ENCODE results near the gene CNPY3. TPM values are rescaled to one million over a fixed set of nuclear protein-coding genes. Genes with fewer than 3 reads are reported as not detected.
A peak's percentile ranks its signal among the peaks of the same experiment; 100 is the strongest.

Gene CNPY3
- total RNA-seq, 1 donor from 2014 or later = 22.9 TPM

DNA sequence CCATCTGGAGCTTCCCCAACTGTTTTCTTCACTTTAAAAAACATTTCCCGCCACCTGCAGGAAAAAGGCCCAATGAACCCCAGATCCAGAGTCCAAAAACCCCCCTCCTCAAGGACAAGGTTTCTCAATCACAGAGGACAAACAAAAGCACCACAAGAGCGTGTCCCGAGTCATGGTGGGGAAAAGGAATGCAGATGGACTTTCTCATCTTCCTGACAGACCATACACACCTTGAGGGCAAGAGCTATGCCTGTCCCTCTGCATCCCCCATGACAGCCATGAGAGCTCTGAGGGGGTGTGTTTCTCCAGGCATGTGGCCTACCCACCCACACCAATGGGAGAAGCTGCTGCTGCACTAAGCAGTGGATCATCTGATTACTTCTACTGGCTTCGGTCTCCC, 40.7 kb downstream of the CNPY3 start:
- ATAC-seq = no peak
- intact Hi-C loops (cut with DNase I) = no loop called here
- no peak for DNase-seq (ENCODE audit: missing footprints)

DNA sequence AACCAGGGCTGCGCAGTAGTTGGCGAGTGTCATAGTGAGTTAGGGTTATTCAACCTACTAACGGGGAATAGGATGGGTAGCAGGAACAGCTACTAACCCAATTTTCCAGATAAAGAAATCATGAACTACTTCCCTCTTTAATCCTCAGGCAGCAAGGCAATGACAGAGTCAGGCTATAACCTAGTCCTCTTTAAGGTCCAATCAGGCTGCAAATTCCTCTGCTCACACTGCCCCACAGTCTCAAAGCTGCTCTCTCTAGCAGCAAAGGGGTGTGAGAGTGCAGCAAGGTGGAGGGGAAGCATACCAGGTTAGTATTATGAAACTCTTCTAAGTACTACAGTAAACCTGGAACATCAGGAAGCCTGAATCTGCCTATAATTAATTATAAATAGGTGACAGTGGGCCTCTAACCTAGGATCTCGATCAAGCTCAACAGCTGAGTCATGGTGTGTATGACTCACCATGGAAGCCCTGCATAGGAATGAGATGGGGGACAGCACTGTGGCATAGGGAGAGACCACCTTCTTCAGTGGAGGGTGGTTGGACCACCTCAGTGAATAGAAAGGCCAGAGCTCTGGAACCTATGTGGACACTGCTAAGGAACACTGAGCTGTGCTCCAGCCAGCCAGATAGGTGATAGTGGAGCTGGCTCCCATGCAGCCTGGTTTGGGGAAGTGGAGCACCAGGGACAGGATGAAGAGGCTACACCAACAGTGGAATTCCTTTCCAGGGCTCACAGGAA, 41.8 kb downstream of the CNPY3 start:
- no peak for DNase-seq (ENCODE audit: missing footprints)
- ATAC-seq = no peak
- intact Hi-C loops (cut with DNase I) = no loop called here

DNA sequence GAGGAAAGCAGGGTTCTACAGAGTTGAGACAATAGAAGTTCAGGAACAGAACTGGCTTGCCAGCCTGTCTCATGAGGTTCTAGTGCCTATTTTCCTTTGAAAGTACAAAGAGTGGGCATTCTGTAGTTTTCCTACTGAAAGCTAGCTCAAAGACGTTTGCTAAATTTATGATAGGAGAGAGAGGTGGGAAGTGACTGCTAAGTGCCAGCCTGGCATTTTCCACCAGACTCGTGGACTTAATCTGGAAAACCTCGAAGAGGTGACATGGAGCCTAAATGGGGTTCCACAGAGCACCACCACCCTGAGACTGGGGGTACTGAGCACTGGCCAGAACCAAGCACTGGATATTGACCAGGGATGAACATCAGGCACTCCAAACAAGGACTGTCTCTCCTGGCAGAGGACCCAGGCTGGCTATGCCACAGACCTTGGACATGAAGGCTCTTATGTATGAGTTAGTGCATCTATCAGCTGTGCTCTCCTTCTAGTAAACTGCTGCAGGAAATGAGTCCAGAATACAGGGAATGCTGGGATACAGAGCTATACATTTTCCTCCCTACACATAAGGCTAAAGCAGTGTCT, 42.6 kb downstream of the CNPY3 start:
- intact Hi-C loops (cut with DNase I) = no loop called here
- ATAC-seq (no peak), DNase-seq (ENCODE audit: missing footprints) (no peak)

DNA sequence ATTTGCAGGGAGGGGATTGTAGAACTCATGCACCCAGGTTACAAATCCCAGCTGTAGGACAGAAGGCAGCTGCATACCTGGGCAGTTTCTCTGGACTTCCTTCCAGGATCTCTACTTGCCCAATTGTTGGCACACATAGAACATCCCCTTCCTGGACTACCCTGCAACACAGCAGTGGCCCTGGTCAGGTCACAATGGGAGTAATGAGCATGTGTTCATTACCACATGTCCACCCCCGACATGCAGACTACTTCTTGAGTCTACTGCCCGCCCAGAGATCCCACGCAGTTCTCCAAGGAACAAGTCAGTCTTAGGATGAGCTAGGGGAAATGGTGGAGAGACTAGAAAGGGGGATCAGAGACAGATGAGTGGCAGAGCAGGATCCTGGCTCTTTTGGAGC, 44.6 kb downstream of the CNPY3 start:
- no peak for DNase-seq (ENCODE audit: missing footprints)
- intact Hi-C loops (cut with DNase I) = no loop called here
- ATAC-seq = no peak

DNA sequence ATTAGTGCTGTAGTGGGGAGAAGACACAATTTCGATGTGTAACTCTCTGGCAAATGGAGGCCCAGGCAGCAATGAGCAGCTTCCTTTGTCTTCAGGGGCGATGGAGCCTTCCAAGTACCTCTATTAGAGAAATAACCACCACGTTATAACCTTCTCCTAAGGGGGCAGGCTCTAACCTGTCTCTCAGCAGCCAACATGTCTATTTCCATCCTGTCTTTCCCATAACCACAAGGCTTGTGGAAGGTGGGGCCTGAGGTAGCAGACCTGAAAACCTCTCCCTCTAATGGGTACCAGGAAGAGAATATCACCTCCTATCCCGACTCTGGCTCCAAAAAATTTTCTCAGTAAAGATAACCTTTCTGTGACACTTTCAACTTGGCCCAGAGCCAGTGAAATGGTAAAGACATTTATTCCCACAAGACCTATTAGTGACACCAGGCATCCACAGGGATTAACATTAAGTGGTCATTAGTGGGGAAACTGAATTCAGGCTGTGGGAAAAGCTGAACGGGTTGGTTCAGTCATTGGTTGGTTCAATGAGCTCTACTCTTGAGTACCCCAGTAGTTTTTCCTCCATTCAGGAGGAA, 45.7 kb downstream of the CNPY3 start:
- no peak for ATAC-seq
- intact Hi-C loops (cut with DNase I) = no loop called here
- DNase-seq (ENCODE audit: missing footprints) = no peak

DNA sequence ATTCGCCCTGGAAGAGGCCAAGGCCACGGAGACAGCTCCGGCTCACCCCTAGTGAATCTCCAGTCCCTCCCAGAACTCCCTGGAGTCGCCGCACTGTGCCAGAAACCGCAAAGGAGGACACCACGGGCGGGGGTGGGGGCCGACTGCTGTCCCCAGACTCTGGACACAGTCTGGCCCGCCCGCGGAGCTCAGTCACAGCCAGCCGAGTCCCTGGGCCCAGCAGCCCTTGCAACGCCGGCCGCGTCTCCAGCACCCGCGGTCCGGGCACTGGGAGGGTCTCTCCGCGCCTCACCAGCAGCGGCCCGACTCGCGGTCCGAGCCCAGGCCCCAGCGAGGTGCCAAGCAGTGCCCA, 49.2 kb downstream of the CNPY3 start:
- ATAC-seq (peak; percentile 7), DNase-seq (ENCODE audit: missing footprints) (no peak)
- intact Hi-C loops (cut with DNase I) = no loop called here

DNA sequence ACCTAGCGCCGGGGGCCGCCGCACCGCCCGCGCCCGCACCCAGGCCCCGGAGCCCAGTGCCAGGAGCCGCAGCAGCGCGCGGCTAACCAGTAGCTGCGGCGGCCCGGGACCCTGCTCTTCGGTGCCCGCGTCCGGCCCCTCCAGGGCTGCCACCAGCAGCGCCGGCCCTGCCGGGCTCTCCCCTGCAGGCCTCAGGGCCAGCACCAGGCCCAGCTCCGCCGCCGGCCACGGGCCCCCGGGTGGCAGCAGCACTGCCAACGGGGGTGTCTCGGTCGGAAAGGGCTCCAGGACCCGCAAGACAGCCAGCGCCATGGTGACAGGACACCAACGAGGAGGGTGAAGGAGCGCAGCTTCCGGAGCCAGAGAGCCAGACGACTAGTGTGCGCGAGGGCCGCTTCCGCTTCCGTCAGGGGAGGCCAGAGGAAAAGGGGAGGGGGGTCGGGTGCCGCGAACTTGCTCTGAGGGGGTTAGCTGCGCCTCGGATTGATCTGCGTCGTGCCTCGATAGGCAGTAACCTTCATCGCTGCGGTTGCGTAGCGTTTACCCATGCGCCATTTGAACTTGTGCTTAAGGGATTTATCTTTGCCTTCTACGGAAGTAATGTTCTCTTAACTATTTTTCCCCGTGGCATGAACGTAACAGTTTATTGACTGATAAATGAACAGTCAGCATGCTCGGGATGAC, 49.7 kb downstream of the CNPY3 start, which contains the start of gene PEX6:
Gene PEX6 (minus strand): TSS at position 343 of the 684 bp plus-strand sequence. CDS start 31 bp downstream, at position 312.
- DNase-seq (ENCODE audit: missing footprints) (peak; percentile 97), ATAC-seq (peak; percentile 97)
- intact Hi-C loops (cut with DNase I) = no loop called here

DNA sequence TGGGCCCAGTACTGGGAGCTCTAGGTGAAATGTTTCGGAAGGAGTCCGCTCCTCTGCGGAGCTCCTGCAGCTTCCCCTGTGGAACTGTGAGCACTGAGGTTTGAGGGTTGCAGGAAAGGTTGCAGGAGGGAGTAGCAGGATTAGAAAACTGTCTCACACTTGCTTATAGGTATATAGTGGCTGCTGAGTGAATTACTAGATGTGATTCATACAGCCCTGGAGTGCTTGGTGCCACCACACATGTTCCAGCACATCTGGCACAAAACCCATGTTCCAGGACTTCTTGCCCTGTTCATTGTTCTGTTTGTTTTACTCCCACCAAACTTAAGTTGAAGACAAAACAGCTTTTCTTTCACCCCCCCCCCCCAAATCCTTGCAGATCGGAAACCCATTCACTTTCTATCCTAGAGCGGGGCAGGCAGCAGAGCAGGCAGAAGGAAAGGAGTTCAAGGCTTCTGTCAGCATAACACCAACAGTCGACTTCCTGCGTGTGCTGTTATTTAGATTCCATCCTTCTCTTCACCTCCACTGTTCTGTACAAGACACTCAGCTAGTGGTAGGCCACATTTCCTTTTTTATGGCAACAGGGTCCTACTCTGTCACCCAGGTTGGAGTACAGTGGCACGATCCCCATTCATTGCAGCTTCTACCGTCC, 50.4 kb downstream of the CNPY3 start:
- intact Hi-C loops (cut with DNase I) = loop anchor here (5.0 kb wide), 2 partner anchors 52 to 77 kb away; partner anchors contain the start of gene CNPY3
- ATAC-seq (no peak), DNase-seq (ENCODE audit: missing footprints) (no peak)

DNA sequence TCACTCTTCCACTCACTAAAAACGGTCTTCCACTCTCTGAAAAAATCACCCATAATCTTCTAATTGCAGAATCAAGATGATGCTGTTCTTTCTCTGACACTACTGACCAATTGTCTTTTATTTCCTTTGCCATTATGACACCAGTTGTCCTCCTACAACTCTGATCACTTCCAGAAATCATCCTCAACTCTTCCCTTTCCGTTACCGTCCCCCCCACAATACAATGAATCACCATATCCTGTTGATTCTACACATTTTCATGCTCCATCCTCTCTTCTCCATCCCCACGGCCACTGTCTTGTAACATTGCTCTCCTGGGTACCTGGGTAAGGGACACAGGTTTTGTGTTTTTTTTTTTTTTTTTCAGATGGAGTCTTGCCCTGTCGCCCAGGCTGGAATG, 52.6 kb downstream of the CNPY3 start:
- DNase-seq (ENCODE audit: missing footprints) = no peak
- intact Hi-C loops (cut with DNase I) = loop anchor here (5.0 kb wide), 2 partner anchors 55 to 80 kb away; partner anchors contain the start of gene CNPY3
- no peak for ATAC-seq

DNA sequence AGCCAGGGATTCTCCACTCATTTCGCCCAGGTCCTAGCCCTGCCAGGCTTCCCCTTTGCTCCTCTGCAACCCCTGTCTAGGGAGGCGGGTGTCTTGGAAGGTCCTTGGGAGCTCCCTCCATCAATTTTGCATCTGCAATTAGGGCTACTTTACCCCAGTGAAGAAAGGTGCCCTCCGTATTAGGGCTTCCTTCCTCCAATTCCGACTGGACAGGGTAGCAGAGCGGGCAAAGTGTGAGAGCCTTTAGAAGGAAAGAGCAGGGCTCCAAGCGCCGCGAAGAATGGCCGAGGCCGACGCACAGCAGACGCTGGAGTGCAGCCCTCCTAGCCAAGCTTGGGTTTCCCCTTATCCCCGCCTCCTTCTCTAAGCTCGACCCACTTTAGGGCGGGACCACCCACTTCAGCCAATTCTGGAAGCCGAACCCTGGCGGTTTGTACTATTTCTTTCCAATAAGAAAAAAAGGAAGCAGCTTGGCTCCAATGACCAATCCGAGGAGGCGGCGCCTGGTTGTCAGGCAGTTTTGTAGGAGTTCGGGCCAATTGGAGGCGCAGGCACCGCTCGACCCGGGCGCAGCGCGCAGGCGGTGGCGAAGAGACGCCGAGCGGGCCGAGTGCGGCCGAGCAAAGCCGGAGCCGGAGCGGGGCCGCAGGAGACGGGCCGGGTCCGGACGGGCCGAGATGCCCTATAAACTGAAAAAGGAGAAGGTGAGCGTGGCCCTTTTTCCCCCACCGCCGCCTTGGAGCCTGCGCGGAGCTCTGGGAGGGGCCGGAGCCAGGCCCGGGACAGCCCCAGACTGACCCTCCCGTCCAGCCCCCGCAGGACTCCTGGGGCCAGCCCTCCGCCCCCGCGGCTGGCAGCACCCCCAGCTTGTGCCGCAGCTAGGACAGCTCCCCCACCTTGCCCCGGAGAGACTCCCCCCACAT, 55.0 kb downstream of the CNPY3 start, which contains the start of gene PPP2R5D:
Gene PPP2R5D (plus strand): TSS at position 570 of the 923 bp plus-strand sequence. CDS start 108 bp downstream, at position 678.
- DNase-seq (ENCODE audit: missing footprints) (peak; percentile 99), ATAC-seq (peak; percentile 96)
- intact Hi-C loops (cut with DNase I) = loop anchor here (1.0 to 5.0 kb wide), 3 partner anchors 29 to 82 kb away; partner anchors contain the start of genes CNPY3 and MEA1

DNA sequence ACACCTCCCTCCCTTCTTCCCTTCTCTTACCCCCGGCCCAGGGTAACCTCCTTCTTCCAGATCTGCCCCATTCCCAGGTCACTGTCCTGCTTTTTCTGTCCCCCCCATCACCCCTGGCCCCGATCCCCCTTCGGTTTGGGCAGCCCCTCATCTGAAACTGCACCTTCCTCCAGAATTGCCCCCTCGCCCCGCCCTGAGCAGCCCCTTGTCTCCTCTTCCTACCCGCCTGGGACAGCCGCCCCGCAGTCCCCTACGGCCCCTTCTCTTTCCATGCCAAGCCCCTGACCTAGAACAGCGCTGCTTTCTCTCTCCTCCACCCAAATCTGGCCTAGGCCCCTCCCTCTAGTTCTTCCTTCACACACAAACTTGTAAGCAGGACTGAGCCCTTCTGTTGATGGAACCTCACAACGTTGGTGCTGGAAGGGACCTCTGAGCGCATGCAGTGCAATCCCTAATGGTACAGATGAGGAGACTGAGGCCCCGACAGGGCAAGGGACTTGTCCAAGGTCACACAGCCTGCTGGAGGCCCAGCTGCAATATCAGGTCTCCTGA, 55.7 kb downstream of the CNPY3 start:
- ATAC-seq (no peak), DNase-seq (ENCODE audit: missing footprints) (no peak)
- intact Hi-C loops (cut with DNase I) = loop anchor here (1.0 to 5.0 kb wide), 3 partner anchors 28 to 83 kb away; partner anchors contain the start of genes CNPY3 and MEA1

DNA sequence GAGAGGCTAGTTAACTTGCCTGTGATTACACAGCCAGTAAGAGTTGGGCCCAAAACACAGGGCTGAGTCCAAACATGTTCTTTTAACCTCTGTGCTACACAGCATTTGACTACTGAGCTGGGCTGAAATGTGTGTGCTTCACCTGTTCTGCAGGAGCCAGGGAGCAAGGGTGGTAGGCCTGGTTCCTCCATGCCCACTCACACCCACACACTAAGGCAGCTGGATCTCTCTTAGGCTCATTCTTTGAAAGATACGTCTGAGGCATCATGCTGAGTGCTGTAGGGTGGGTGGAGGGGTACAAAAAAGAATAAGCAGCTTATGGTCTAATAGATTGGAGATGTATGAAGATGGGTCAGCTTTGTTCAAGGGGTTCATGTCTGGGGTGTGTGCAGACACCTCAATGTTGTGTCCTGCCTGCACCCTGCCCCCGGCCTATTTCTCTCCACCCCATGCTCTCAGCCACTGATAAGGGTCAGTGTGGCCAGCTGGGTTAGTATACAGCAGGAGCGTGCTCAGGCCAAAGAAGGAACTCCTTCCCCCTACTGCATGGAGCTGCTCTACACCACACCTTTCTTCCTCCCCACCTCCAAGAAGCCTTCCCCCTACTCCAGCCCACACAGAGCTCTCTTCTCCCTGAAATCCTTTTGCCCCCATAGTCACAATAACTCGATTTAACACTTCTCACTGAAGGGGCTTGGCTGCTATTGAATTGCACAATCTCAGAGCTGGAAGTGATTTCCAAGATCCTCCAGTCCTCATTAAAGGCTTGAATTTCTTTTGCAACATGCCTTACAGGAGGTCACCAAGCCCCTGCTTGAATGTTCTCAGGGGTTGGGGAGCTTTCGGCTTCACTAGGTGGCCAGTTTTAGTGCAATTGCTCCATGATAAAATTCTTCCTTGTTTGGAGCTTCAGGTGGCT, 58.5 kb downstream of the CNPY3 start:
- intact Hi-C loops (cut with DNase I) = no loop called here
- DNase-seq (ENCODE audit: missing footprints) (no peak), ATAC-seq (no peak)

DNA sequence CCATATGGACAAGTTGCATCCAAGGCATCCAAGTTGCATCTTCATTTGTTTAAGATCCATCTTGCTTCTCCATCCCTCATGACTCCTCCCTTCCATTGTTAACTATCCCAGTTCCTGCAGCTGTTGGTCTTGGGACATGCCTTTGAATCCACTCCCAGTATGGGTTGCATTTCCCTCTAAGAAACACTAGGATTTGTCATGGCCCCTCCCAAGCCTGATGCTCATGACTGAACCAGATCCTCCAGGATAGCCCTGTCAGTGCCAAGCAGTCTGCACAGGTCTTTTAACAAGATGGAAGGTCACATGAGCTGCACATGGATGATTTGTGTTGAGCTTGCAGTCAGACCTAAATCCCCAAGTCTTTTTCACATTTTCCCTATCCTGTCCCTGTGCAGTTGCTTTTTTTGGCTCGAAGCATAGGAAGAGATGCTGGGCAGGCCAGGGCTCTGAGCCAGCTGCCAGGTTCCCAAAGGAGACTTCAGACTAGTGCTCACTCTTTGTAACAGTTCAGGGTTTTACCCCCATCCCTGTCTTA, 59.3 kb downstream of the CNPY3 start:
- intact Hi-C loops (cut with DNase I) = no loop called here
- DNase-seq (ENCODE audit: missing footprints) = no peak
- ATAC-seq = no peak
